ENCODE data around the gene PTCHD4.

PTCHD4 gene

DNA sequence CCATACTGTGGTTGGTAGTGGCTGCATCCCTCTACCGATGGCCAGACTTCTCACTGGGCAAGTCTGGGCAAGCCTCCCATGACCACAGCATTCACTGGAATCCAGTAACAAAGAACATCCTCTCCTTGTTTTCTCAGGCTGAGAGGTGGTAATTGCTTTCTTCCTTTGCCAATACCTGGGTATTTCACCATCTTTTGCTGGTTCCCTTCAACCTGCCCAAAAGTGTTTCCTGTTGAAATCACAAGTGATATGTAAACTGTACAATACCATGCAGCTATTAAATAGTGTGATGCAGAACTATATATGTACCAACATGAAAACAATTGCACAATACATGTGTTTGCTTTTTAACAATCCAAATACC lies at the start of gene PTCHD4:
PTCHD4 (minus strand) TSS at position 55 of the 364 bp plus-strand sequence. CDS start 42,240 bp downstream, outside the sequence.
- H3K4me3 ChIP-seq (ENCODE audit: low read depth, low read length): peak within 1 kb of the TSS; percentile 52
- TF ChIP-seq, protein P1, sequence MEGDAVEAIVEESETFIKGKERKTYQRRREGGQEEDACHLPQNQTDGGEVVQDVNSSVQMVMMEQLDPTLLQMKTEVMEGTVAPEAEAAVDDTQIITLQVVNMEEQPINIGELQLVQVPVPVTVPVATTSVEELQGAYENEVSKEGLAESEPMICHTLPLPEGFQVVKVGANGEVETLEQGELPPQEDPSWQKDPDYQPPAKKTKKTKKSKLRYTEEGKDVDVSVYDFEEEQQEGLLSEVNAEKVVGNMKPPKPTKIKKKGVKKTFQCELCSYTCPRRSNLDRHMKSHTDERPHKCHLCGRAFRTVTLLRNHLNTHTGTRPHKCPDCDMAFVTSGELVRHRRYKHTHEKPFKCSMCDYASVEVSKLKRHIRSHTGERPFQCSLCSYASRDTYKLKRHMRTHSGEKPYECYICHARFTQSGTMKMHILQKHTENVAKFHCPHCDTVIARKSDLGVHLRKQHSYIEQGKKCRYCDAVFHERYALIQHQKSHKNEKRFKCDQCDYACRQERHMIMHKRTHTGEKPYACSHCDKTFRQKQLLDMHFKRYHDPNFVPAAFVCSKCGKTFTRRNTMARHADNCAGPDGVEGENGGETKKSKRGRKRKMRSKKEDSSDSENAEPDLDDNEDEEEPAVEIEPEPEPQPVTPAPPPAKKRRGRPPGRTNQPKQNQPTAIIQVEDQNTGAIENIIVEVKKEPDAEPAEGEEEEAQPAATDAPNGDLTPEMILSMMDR (IDR thresholded peaks at IDR 0.05; ENCODE audit: low read depth, low read length): no peak

GRCh38 chr6:48151142-48151541 lies 40.1 kb upstream of the PTCHD4 start:
- TF ChIP-seq, protein P1 (IDR thresholded peaks at IDR 0.05; ENCODE audit: low read depth, low read length): no peak
- no peak overlapping the region for H3K4me3 ChIP-seq (ENCODE audit: low read depth, low read length)

DNA sequence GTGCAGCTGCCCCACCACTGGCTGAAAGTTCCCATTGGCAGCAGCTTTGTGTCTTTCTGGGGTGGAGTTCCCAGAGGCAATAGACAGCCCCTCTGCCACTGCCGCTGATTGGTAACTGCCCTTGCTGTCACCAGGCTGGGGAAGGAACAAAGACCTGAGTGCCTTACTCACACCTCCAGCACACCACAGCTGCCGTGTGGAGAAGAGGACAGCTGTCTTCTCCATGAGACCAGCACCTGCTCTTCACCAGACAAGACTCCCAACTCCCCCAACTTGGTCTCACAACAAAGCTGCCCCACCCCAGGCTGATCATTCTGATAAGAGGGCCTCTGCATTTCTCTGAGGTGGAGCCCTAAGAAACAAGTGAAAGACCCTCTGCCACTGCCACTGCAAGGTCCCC lies 39.7 kb upstream of the PTCHD4 start:
- no peak overlapping the region for H3K4me3 ChIP-seq (ENCODE audit: low read depth, low read length)
- TF ChIP-seq, protein P1 (IDR thresholded peaks at IDR 0.05; ENCODE audit: low read depth, low read length): no peak

- no peak overlapping the region for H3K4me3 ChIP-seq (ENCODE audit: low read depth, low read length)
- TF ChIP-seq, protein P1 (IDR thresholded peaks at IDR 0.05; ENCODE audit: low read depth, low read length): no peak
Measured at GRCh38 chr6:48147051-48147450, 36.1 kb upstream of the PTCHD4 start.

DNA sequence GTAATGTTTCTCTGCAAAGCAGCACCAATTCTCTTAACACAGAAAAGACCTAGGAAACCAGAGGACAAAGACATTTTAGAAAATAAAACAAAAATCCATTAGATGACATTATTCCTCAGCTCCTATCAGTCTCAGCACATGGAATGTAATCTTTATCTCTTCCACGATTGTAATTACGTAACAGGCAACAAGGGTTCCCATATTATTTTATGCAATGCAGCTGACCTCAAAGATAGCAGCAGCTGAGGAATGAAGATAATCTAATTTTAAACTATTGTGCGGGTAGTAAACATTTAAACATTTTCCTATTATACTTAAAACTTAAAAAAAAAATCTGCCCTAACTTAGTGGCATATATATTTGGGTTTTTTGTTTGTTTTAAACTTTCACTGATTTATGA lies 33.0 kb upstream of the PTCHD4 start:
- no peak overlapping the region for H3K4me3 ChIP-seq (ENCODE audit: low read depth, low read length)
- TF ChIP-seq, protein P1 (IDR thresholded peaks at IDR 0.05; ENCODE audit: low read depth, low read length): no peak

DNA sequence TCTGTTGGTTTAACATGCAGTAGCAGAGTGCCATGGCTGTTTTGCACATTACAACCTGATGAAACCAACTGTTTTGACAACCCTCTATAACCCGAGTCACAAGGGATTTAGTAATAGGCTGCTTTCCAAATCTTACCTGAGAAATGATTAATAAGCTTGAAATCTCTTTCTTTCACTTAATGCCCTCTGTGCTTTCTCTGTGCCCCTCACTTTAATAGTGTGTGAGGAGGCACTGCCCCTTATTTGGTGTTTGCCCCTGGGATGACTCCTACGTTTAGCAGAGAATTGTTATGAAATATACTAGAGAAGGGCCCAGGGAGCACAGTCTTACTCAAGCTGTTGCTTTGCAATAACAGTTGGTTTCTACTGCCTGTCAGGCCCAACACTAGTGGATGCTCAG lies 31.0 kb upstream of the PTCHD4 start:
- TF ChIP-seq, protein P1 (IDR thresholded peaks at IDR 0.05; ENCODE audit: low read depth, low read length): no peak
- H3K4me3 ChIP-seq (ENCODE audit: low read depth, low read length): no peak overlapping the region

DNA sequence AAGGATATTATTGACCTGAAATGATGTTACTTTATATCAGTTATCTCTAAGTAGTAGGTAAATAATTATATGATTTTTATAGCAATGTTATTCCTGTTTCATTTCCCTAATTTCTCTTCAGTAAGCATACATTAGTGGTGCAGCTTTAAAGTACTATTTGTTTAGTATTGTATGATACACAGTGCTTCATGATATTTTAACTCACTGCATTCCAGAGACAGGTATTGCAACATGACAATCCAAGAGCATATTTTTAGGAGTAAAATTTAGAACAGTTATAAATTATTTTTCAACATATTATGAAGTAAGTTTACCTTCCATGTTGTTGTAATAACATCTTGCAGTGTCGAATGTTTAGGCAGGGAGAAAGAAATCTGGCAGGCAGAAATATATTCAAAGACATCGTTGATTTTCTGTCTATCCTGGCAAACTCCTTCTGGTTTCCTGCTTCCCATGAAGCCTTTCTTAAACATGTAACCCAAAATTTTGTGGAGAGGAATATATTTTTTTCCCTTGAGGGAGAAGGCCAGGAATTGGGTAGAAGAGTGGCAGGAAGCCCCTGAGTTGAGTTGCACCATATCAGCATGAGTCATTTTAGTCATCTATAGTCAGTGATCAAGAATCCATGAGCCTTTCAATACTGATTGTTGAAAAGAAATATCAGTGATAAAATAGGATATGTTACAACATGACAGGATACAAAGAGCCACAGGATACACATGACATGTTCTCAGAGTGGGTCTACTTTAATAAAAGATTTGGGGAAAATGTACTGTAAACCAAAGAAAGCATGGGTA lies 29.0 kb upstream of the PTCHD4 start:
- H3K4me3 ChIP-seq (ENCODE audit: low read depth, low read length): no peak overlapping the region
- TF ChIP-seq, protein P1 (IDR thresholded peaks at IDR 0.05; ENCODE audit: low read depth, low read length): no peak
